Stimulated activated CD8-positive, alpha-beta memory T cell treated with anti-CD3 and anti-CD28 coated beads, Interleukin-2, amount 100 ng/mL, for 48 hours (primary cell): ENCODE results near the gene MAP7D2.

ENCODE experiments used
- DNase-seq, 2 donors: peaks; one replicate each; pipeline ENCODE4 v3.0.0-alpha.2; 2020; ENCODE audit warnings: low read depth in 2 of 2

MAP7D2 gene

DNA sequence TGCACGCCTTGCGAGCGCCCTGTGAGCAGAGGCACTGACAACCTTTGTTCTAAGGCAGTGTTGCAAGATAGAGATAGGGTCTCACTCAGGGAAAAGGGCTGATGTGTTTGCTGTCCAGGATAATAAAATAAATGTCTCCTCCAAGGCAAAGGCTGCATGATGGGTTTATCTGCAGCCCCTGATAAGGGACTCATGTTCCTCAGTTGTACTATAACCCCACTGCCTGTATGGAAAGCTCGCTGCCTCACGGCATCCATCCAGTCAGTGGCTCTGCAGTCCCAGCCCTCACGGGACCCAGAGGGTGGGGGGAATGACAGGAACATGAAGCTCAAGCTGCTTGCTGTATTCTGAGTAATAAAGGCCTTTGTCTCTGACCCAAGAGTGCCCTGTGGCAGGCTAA lies 148.4 kb downstream of the MAP7D2 start:
- no peak for DNase-seq

GRCh38 chrX:19966056-19966455 lies 150.7 kb downstream of the MAP7D2 start:
- DNase-seq: no peak

- DNase-seq: peak; percentile 1 to 3
Observed at GRCh38 chrX:19964017-19964710, 152.5 kb downstream of the MAP7D2 start.

DNA sequence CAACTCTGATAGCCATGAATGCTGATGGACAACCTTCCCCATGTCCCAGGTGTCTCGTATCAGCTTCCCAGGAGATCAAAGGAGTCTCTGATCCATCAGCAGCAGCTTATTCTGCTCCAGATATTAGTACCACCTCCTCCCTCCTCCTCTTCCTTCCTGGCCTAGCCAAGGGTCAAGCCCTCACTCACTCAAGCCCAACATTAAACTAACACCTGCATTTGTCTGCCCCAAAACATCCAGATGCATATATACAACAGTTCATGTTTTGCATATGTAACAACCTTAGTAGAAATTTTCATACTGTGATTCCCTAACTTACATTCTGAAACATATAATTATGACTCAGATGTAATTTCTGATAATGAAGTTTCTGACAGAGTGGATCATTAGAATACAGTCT lies 155.8 kb downstream of the MAP7D2 start:
- DNase-seq: no peak

DNA sequence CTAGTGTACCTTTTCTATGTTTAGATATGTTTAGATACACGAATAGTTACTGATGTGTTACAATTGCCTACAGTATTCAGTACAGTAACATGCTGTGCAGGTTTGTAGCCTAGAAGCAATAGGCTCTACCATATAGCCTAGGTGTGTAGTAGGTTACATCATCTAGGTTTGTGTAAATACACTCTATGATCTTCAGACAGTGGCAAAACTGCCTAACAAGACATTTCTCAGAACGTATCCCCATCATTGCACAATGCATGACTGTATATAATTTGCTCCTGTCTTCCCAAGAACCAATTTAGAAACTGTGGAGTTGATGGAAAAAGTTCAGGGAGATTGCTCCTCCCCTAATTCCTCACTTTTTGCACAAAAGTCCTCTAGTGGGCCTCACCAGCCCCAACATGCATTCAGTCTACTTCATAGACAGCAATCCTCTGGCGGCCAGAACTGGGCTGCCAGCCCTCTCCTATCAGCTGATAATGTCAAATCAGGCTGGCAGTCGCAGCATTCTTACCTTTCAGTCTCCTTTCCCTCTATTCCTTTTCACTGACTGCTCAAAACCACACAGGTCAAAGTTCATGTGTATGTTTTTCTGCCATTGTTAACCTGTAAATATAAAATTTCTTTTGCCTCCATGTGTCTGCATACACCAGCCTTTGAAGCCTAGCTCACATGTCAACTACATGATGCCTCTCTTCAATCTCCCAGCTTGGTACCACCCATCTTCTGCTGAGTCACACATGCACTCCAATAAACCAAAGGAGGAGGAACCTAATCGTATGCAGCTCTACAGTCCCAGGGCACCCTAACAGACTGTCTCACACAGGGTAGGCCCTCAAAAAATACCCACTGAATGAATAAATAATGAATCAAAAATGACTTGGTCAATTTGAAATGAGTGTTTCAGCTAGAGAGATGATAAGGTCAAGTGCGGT lies 157.9 kb downstream of the MAP7D2 start:
- DNase-seq: no peak

- DNase-seq: no peak
Observed at GRCh38 chrX:19956923-19957322, 159.8 kb downstream of the MAP7D2 start.
